Prostate gland (tissue), 2 donors: ENCODE results near the gene CHST3.

Experiments used
- POLR2A ChIP-seq: fragments of 450-650 bp; IDR thresholded peaks from one replicate; pipeline ENCODE4 v1.6.1; 2016; ENCODE audit warnings: antibody characterized with exemption, mild to moderate bottlenecking
- POLR2AphosphoS5 ChIP-seq: sonication (generic); formaldehyde crosslinking; IDR thresholded peaks from one replicate; pipeline ENCODE4 v1.6.1; 2017; ENCODE audit warnings: antibody characterized with exemption
- TF ChIP-seq, protein P1 (sequence below), 4 experiments: fragments of 200-600 bp in 2 of 4; fragments of 450-650 bp in 2 of 4; sonication (generic) in 2 of 4; IDR thresholded peaks; 1 replicate in 3 of 4; 2 replicates in 1 of 4; pipeline ENCODE4 v1.5.1; 2016 to 2019; ENCODE audit warnings: antibody characterized with exemption in 4 of 4, mild to moderate bottlenecking in 2 of 4, moderate library complexity in 2 of 4

DNA sequence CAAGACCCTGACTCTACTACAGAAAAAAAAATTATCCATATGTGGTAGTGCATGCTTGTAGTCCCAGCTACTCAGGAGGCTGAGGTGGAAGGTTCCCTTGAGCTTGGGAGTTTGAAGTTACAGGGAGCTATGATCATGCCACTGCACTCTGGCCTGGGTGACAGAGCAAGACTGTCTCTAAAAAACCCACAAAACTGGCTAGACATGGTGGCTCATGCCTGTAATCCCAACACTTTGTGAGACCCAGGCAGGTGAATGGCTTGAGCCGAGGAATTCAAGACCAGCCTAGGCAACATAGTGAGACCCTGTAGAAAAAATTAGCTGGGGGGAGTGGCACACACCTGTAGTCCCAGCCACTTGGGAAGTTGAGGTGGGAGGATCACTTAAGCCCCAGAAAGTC lies 32.9 kb upstream of the CHST3 start:
- TF ChIP-seq, protein P1, sequence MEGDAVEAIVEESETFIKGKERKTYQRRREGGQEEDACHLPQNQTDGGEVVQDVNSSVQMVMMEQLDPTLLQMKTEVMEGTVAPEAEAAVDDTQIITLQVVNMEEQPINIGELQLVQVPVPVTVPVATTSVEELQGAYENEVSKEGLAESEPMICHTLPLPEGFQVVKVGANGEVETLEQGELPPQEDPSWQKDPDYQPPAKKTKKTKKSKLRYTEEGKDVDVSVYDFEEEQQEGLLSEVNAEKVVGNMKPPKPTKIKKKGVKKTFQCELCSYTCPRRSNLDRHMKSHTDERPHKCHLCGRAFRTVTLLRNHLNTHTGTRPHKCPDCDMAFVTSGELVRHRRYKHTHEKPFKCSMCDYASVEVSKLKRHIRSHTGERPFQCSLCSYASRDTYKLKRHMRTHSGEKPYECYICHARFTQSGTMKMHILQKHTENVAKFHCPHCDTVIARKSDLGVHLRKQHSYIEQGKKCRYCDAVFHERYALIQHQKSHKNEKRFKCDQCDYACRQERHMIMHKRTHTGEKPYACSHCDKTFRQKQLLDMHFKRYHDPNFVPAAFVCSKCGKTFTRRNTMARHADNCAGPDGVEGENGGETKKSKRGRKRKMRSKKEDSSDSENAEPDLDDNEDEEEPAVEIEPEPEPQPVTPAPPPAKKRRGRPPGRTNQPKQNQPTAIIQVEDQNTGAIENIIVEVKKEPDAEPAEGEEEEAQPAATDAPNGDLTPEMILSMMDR (IDR thresholded peaks at IDR 0.05): no peak
- TF ChIP-seq POLR2AphosphoS5 (no peak), POLR2A (no peak)
